Neural progenitor cell (in vitro differentiated cells): ENCODE results near the gene SLC5A12. TPM values are rescaled to one million over a fixed set of nuclear protein-coding genes. Genes with fewer than 3 reads are reported as not detected.

Experiments used
- DNase-seq: peaks from one replicate; pipeline ENCODE4 v3.0.0-alpha.2; 2016; ENCODE audit warnings: low spot score
- H2AFZ ChIP-seq: fragments of 200-600 bp; sonication (generic); replicated peaks from 2 replicates; pipeline ENCODE4 v1.6.1; 2016; ENCODE audit warnings: antibody characterized with exemption
- H3F3A ChIP-seq: fragments of 200-600 bp; sonication (generic); 2 replicates; pipeline ENCODE4 v1.6.1; 2016; ENCODE audit warnings: antibody characterized with exemption, low read depth
- H3K27ac ChIP-seq: fragments of 200-600 bp; sonication (generic); 2 replicates; pipeline ENCODE4 v1.5.1; 2016; ENCODE audit warnings: mild to moderate bottlenecking
- H3K27me3 ChIP-seq: fragments of 200-600 bp; sonication (generic); 2 replicates; pipeline ENCODE4 v1.6.1; 2016; ENCODE audit warnings: mild to moderate bottlenecking, moderate library complexity
- H3K36me3 ChIP-seq: fragments of 200-600 bp; sonication (generic); 2 replicates; pipeline ENCODE4 v1.5.1; 2016
- H3K4me1 ChIP-seq: fragments of 200-600 bp; sonication (generic); 2 replicates; pipeline ENCODE4 v1.6.1; 2016; ENCODE audit warnings: mixed run types
- H3K4me2 ChIP-seq: fragments of 200-600 bp; sonication (generic); 2 replicates; pipeline ENCODE4 v1.6.1; 2016
- H3K4me3 ChIP-seq: fragments of 200-600 bp; sonication (generic); 2 replicates; pipeline ENCODE4 v1.5.1; 2016
- H3K79me2 ChIP-seq: fragments of 200-600 bp; sonication (generic); 2 replicates; pipeline ENCODE4 v1.6.1; 2016; ENCODE audit warnings: low read depth
- H3K9ac ChIP-seq: fragments of 200-600 bp; sonication (generic); 2 replicates; pipeline ENCODE4 v1.6.1; 2016
- H3K9me3 ChIP-seq: fragments of 200-600 bp; sonication (generic); 2 replicates; pipeline ENCODE4 v1.5.1; 2016; ENCODE audit warnings: low read depth
- H4K20me1 ChIP-seq: fragments of 200-600 bp; sonication (generic); 2 replicates; pipeline ENCODE4 v1.6.1; 2016; ENCODE audit warnings: low read depth
- H3K27ac Mint-ChIP-seq: 3 replicates; pipeline ENCODE4 v1.8.0; 2021; ENCODE audit warnings: mixed read lengths
- H3K27me3 Mint-ChIP-seq: 2 replicates; pipeline ENCODE4 v1.8.0; 2022; ENCODE audit warnings: low read depth, mild to moderate bottlenecking, inconsistent platforms, moderate library complexity, mixed read lengths; ENCODE audit not compliant: insufficient read depth
- H3K36me3 Mint-ChIP-seq: 3 replicates; pipeline ENCODE4 v1.8.0; 2021; ENCODE audit warnings: mixed read lengths
- H3K4me1 Mint-ChIP-seq: 3 replicates; pipeline ENCODE4 v1.8.0; 2021; ENCODE audit warnings: mixed read lengths
- H3K4me3 Mint-ChIP-seq: 3 replicates; pipeline ENCODE4 v1.8.0; 2021; ENCODE audit warnings: mild to moderate bottlenecking, moderate library complexity, mixed read lengths
- H3K9me3 Mint-ChIP-seq: 3 replicates; pipeline ENCODE4 v1.8.0; 2020; ENCODE audit warnings: mixed read lengths
- EZH2 ChIP-seq: fragments of 200-600 bp; sonication (generic); IDR thresholded peaks from 2 replicates; pipeline ENCODE4 v1.6.1; 2017; ENCODE audit warnings: antibody characterized with exemption, mild to moderate bottlenecking, moderate library complexity
- EZH2phosphoT487 ChIP-seq: fragments of 200-600 bp; sonication (generic); IDR thresholded peaks from 2 replicates; pipeline ENCODE4 v1.6.1; 2017; ENCODE audit warnings: antibody characterized with exemption
- total RNA-seq: library from RNA; depleted of rRNA; stranded (reverse); fragments of >200 nt; gene quantifications from 2 replicates; pipeline ENCODE4 v1.2.3, GENCODE V29; 2015; ENCODE audit warnings: low replicate concordance
- TF ChIP-seq, protein P1 (sequence below): fragments of 200-600 bp; sonication (generic); IDR thresholded peaks from 2 replicates; pipeline ENCODE4 v1.5.1; 2017; ENCODE audit warnings: antibody characterized with exemption, mild to moderate bottlenecking

Gene SLC5A12
- total RNA-seq, 1 donor from 2014 or later: 4.9 TPM

DNA sequence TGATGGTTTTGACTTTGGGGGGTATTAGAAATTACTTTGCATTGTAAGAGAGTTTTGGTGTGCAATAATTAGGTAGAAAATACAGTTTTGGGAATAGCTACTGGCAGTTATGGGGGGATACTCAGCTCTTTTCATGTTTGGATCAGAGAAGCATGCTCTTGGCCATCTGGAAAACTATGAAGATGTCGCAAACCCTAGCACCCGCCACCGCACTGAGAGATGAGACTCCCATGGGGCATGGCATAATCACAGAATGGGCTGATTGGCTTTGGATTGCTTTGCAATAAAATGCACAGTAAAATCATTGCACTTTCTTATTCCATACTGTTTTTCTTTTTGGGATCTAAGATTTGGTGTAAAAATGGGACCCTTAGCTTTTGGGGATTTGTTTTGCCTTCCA is 43.5 kb upstream of the SLC5A12 start:
- H3K36me3 ChIP-seq: no peaks in the 10 kb centered on the region
- H3K79me2 ChIP-seq: no peaks in the 10 kb centered on the region
- H3K27me3 Mint-ChIP-seq: peaks cover 2% of the 10 kb centered on the region
- H4K20me1 ChIP-seq: no peaks in the 10 kb centered on the region
- no peak overlapping the region for H3K4me3 ChIP-seq
- no peak for DNase-seq
- no peaks in the 10 kb centered on the region for H3K9me3 ChIP-seq
- no peaks in the 10 kb centered on the region for H3K36me3 Mint-ChIP-seq
- no peak overlapping the region for H2AFZ ChIP-seq
- H3K27ac Mint-ChIP-seq: no peak overlapping the region
- TF ChIP-seq EZH2phosphoT487: no peak
- TF ChIP-seq, protein P1, sequence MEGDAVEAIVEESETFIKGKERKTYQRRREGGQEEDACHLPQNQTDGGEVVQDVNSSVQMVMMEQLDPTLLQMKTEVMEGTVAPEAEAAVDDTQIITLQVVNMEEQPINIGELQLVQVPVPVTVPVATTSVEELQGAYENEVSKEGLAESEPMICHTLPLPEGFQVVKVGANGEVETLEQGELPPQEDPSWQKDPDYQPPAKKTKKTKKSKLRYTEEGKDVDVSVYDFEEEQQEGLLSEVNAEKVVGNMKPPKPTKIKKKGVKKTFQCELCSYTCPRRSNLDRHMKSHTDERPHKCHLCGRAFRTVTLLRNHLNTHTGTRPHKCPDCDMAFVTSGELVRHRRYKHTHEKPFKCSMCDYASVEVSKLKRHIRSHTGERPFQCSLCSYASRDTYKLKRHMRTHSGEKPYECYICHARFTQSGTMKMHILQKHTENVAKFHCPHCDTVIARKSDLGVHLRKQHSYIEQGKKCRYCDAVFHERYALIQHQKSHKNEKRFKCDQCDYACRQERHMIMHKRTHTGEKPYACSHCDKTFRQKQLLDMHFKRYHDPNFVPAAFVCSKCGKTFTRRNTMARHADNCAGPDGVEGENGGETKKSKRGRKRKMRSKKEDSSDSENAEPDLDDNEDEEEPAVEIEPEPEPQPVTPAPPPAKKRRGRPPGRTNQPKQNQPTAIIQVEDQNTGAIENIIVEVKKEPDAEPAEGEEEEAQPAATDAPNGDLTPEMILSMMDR: no peak
- no peak for TF ChIP-seq EZH2
- no peak overlapping the region for H3K4me3 Mint-ChIP-seq
- H3K27ac ChIP-seq: no peak overlapping the region
- no peak overlapping the region for H3K9ac ChIP-seq
- H3K4me2 ChIP-seq: no peak overlapping the region
- no peaks in the 10 kb centered on the region for H3K9me3 Mint-ChIP-seq
- H3K4me1 Mint-ChIP-seq: peaks cover 3% of the 10 kb centered on the region
- no peaks in the 10 kb centered on the region for H3F3A ChIP-seq
- no peaks in the 10 kb centered on the region for H3K4me1 ChIP-seq
- no peaks in the 10 kb centered on the region for H3K27me3 ChIP-seq

DNA sequence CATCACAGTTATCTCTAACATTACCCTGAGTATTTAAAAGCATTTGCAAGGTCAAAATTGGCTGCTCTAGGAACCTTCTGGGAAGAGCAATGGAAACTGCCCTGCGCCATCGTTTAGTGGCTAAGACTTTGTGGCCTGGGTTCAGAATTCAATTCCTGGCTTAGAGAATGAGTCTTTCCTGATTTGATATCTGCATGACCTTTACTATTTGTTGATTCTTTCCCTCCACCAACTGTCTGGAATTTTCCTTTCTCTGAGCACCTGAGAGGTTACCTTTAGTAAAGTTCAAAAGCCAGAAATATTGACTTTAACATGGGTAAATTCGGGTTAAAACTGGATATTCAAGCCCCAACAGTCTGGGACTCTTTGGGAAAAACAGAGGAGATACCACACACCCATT is 43.0 kb upstream of the SLC5A12 start:
- TF ChIP-seq EZH2phosphoT487 (no peak), EZH2 (no peak)
- TF ChIP-seq, protein P1: no peak
- Mint-ChIP-seq H3K36me3 (no peaks in the 10 kb centered on the region), H3K27ac (no peak overlapping the region), H3K4me1 (peaks cover 3% of the 10 kb centered on the region), H3K27me3 (peaks cover 2% of the 10 kb centered on the region), H3K9me3 (no peaks in the 10 kb centered on the region), H3K4me3 (no peak overlapping the region)
- Histone ChIP-seq H2AFZ (no peak overlapping the region), H3K27me3 (no peaks in the 10 kb centered on the region), H3F3A (no peaks in the 10 kb centered on the region), H4K20me1 (no peaks in the 10 kb centered on the region), H3K9me3 (no peaks in the 10 kb centered on the region), H3K4me1 (no peaks in the 10 kb centered on the region), H3K36me3 (no peaks in the 10 kb centered on the region), H3K4me2 (no peak overlapping the region), H3K9ac (no peak overlapping the region), H3K79me2 (no peaks in the 10 kb centered on the region), H3K4me3 (no peak overlapping the region), H3K27ac (no peak overlapping the region)
- no peak for DNase-seq

DNA sequence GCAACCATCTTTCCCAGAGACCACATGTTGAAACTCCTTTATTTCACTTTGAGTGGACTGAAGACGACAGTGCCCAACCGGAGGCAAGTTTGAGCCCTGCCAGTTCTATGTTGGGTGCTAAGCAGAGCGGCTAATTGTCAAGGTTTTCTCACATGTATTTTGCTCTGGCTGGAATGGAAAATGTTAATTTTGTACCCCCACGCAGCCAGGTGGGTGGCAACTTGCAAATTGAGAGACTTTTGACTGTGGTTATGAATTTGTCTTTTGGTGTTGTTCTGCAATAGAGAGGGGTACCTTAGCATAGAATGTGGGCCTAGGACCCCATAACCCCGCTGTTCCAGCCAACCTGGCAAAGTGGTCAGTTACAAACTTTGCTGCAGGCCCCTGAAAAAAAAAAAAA is 42.5 kb upstream of the SLC5A12 start:
- Histone ChIP-seq H3K4me1 (no peaks in the 10 kb centered on the region), H3K9me3 (no peaks in the 10 kb centered on the region), H3K79me2 (no peaks in the 10 kb centered on the region), H4K20me1 (no peaks in the 10 kb centered on the region), H3K27me3 (no peaks in the 10 kb centered on the region), H3K27ac (no peak overlapping the region), H3K4me2 (no peak overlapping the region), H3K4me3 (no peak overlapping the region), H3K36me3 (no peaks in the 10 kb centered on the region), H3F3A (no peaks in the 10 kb centered on the region), H3K9ac (no peak overlapping the region), H2AFZ (no peak overlapping the region)
- no peak for DNase-seq
- no peak overlapping the region for H3K4me3 Mint-ChIP-seq
- peaks cover 3% of the 10 kb centered on the region for H3K4me1 Mint-ChIP-seq
- H3K27me3 Mint-ChIP-seq: peaks cover 2% of the 10 kb centered on the region
- no peaks in the 10 kb centered on the region for H3K36me3 Mint-ChIP-seq
- no peak overlapping the region for H3K27ac Mint-ChIP-seq
- no peaks in the 10 kb centered on the region for H3K9me3 Mint-ChIP-seq
- TF ChIP-seq EZH2phosphoT487: no peak
- TF ChIP-seq EZH2: no peak
- TF ChIP-seq, protein P1: no peak

DNA sequence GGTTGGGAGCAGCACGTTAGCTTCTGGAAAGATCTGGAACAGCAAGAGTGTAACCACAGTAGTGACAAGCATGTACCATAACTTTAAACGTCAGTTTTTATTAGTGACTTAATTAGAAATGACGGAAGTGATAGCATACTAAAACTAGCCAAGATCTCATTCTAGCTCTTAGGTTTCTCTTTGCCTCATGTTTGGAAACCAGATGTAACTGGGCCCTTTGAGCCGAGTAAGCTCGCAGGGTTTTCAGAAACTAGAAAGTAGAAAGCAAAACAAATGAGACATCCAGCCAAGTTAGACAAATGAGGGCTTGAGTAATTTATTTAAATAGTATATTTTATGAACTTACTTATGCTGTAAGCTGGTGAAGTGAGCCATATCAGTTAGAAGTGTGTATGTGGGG is 40.2 kb upstream of the SLC5A12 start:
- Histone ChIP-seq H4K20me1 (no peaks in the 10 kb centered on the region), H3K27me3 (no peaks in the 10 kb centered on the region), H3K9ac (no peak overlapping the region), H3K4me3 (no peak overlapping the region), H3K79me2 (no peaks in the 10 kb centered on the region), H3K36me3 (no peaks in the 10 kb centered on the region), H3K4me1 (no peaks in the 10 kb centered on the region), H3K27ac (no peak overlapping the region), H3K9me3 (no peaks in the 10 kb centered on the region), H3K4me2 (no peak overlapping the region), H3F3A (no peaks in the 10 kb centered on the region), H2AFZ (no peak overlapping the region)
- H3K27ac Mint-ChIP-seq: no peak overlapping the region
- peaks cover 2% of the 10 kb centered on the region for H3K27me3 Mint-ChIP-seq
- H3K4me1 Mint-ChIP-seq: peaks cover 3% of the 10 kb centered on the region
- no peaks in the 10 kb centered on the region for H3K9me3 Mint-ChIP-seq
- H3K36me3 Mint-ChIP-seq: no peaks in the 10 kb centered on the region
- TF ChIP-seq EZH2phosphoT487 (no peak), EZH2 (no peak)
- TF ChIP-seq, protein P1: no peak
- H3K4me3 Mint-ChIP-seq: no peak overlapping the region
- no peak for DNase-seq
